GM23248 (cell line): ENCODE measurements around the gene FRS2. TPM values are rescaled to one million over a fixed set of nuclear protein-coding genes. Genes with fewer than 3 reads are reported as not detected.

Source experiments
- DNase-seq: peaks from one replicate; pipeline ENCODE4 v3.0.0-alpha.2; 2015
- H2AFZ ChIP-seq: fragments of 200-600 bp; sonication (generic); 2 replicates; pipeline ENCODE4 v1.6.1; 2016; ENCODE audit warnings: antibody characterized with exemption
- H3F3A ChIP-seq: fragments of 200-600 bp; sonication (generic); 2 replicates; pipeline ENCODE4 v1.6.1; 2016; ENCODE audit warnings: mild to moderate bottlenecking, antibody characterized with exemption, mixed run types; ENCODE audit not compliant: insufficient read depth
- H3K27ac ChIP-seq: fragments of 200-600 bp; sonication (generic); 2 replicates; pipeline ENCODE4 v1.5.1; 2016; ENCODE audit warnings: mild to moderate bottlenecking
- H3K27me3 ChIP-seq: fragments of 200-600 bp; sonication (generic); replicated peaks from 2 replicates; pipeline ENCODE4 v1.6.1; 2016; ENCODE audit warnings: mild to moderate bottlenecking; ENCODE audit not compliant: insufficient read depth
- H3K36me3 ChIP-seq: fragments of 200-600 bp; sonication (generic); 2 replicates; pipeline ENCODE4 v1.6.1; 2016; ENCODE audit warnings: low read depth, mild to moderate bottlenecking
- H3K4me1 ChIP-seq: fragments of 200-600 bp; sonication (generic); 2 replicates; pipeline ENCODE4 v1.6.1; 2016; ENCODE audit warnings: mild to moderate bottlenecking; ENCODE audit not compliant: insufficient read depth
- H3K4me2 ChIP-seq: fragments of 200-600 bp; sonication (generic); one replicate; pipeline ENCODE4 v1.6.1; 2016; ENCODE audit warnings: mild to moderate bottlenecking; ENCODE audit not compliant: unreplicated experiment
- H3K4me3 ChIP-seq: fragments of 200-600 bp; sonication (generic); 2 replicates; pipeline ENCODE4 v1.5.1; 2016; ENCODE audit warnings: mild to moderate bottlenecking
- H3K79me2 ChIP-seq: fragments of 200-600 bp; sonication (generic); 2 replicates; pipeline ENCODE4 v1.6.1; 2016; ENCODE audit warnings: mild to moderate bottlenecking; ENCODE audit not compliant: insufficient read depth
- H3K9ac ChIP-seq: fragments of 200-600 bp; sonication (generic); 2 replicates; pipeline ENCODE4 v1.6.1; 2016; ENCODE audit warnings: mild to moderate bottlenecking
- H3K9me2 ChIP-seq: fragments of 200-600 bp; sonication (generic); 2 replicates; pipeline ENCODE4 v1.6.1; 2016; ENCODE audit warnings: mixed run types, mild to moderate bottlenecking, moderate library complexity; ENCODE audit not compliant: insufficient read depth
- H3K9me3 ChIP-seq: fragments of 200-600 bp; sonication (generic); one replicate; pipeline ENCODE4 v1.6.1; 2017; ENCODE audit warnings: low read depth
- H4K20me1 ChIP-seq: fragments of 200-600 bp; sonication (generic); 2 replicates; pipeline ENCODE4 v1.6.0; 2016; ENCODE audit not compliant: insufficient read depth
- EZH2 ChIP-seq: fragments of 200-600 bp; sonication (generic); IDR thresholded peaks from 2 replicates; pipeline ENCODE4 v1.6.1; 2018; ENCODE audit warnings: antibody characterized with exemption, mild to moderate bottlenecking; ENCODE audit not compliant: insufficient read depth, poor library complexity, severe bottlenecking
- EZH2phosphoT487 ChIP-seq: fragments of 200-600 bp; sonication (generic); IDR thresholded peaks from 2 replicates; pipeline ENCODE4 v1.6.1; 2018; ENCODE audit warnings: antibody characterized with exemption, moderate library complexity, mild to moderate bottlenecking, low read depth; ENCODE audit not compliant: insufficient read depth
- WGBS, 2 experiments: methylation state at CpG; one replicate each; pipeline ENCODE4 v1.1.6; 2015 to 2017; ENCODE audit warnings: low lambda C conversion rate in 2 of 2, low coverage in 1 of 2; ENCODE audit errors: missing lambda C conversion rate in 2 of 2; 5-methylcytosine and 5-hydroxymethylcytosine counted together
- in situ Hi-C: fragments of 300-500 bp; cut with MboI; formaldehyde crosslinking; loops from 2 replicates; pipeline ENCODE4 v1.15.0; 2020
- polyA plus RNA-seq: library from polyadenylated mRNA; unstranded; fragments of >200 nt; fragmentation: Nextera tagmentation; extraction: Ambion mirVana; gene quantifications from 2 replicates; pipeline ENCODE4 v1.2.1, GENCODE V29; 2016
- total RNA-seq: library from RNA; depleted of rRNA; stranded (reverse); fragments of >200 nt; shearing (Covaris generic); gene quantifications from 2 replicates; pipeline ENCODE4 v1.2.3, GENCODE V29; 2014

Gene FRS2
- total and polyA plus RNA-seq, 2 experiments from 2014 or later = 25.5 to 41.2 TPM

GRCh38 chr12:69511469-69512267 lies 41.5 kb downstream of the FRS2 start:
- Histone ChIP-seq H3K4me1 (peaks cover 58% of the 10 kb centered on the region), H3K4me3 (no peak overlapping the region), H3K4me2 (no peak overlapping the region), H3K9me3 (no peaks in the 10 kb centered on the region), H3K9me2 (no peaks in the 10 kb centered on the region), H4K20me1 (0 out of 2 replicates have a peak, but pooled peaks cover 19% of the 10 kb centered on the region), H3K27ac (no peak overlapping the region), H3F3A (peaks cover 7% of the 10 kb centered on the region; the same call in 1 of the 2 replicates), H3K79me2 (peaks cover 99% of the 10 kb centered on the region), H3K36me3 (no peaks in the 10 kb centered on the region), H3K27me3 (no peaks in the 10 kb centered on the region), H2AFZ (no peak overlapping the region), H3K9ac (no peak overlapping the region)
- in situ Hi-C loops = no loop called here
- peak; percentile 38 for DNase-seq
- WGBS, 2 experiments = 67% methylated on average over 6 of the region's 6 CpGs
- TF ChIP-seq EZH2 (no peak), EZH2phosphoT487 (no peak)

- peaks cover 57% of the 10 kb centered on the region for H3K4me1 ChIP-seq
- WGBS, 2 experiments = 53 to 54% methylated on average over 2 of the region's 2 CpGs
Observed at GRCh38 chr12:69512820-69513219, 42.6 kb downstream of the FRS2 start.

GRCh38 chr12:69513297-69513696 lies 43.1 kb downstream of the FRS2 start:
- no peaks in the 10 kb centered on the region for H3K9me2 ChIP-seq
- 0 out of 2 replicates have a peak, but pooled peaks cover 19% of the 10 kb centered on the region for H4K20me1 ChIP-seq
- H3K4me2 ChIP-seq = no peak overlapping the region
- no peaks in the 10 kb centered on the region for H3K36me3 ChIP-seq
- TF ChIP-seq EZH2 = no peak
- TF ChIP-seq EZH2phosphoT487 = no peak
- no peak overlapping the region for H2AFZ ChIP-seq
- no peak overlapping the region for H3K4me3 ChIP-seq
- in situ Hi-C loops = no loop called here
- H3K4me1 ChIP-seq = peaks cover 53% of the 10 kb centered on the region
- peaks cover 99% of the 10 kb centered on the region for H3K79me2 ChIP-seq
- no peak overlapping the region for H3K9ac ChIP-seq
- 93 to 96% methylated on average over 1 of the region's 1 CpG for WGBS, 2 experiments
- H3K27me3 ChIP-seq = no peaks in the 10 kb centered on the region
- DNase-seq = peak; percentile 19
- H3F3A ChIP-seq = peaks cover 7% of the 10 kb centered on the region; the same call in 1 of the 2 replicates
- no peak overlapping the region for H3K27ac ChIP-seq
- H3K9me3 ChIP-seq = no peaks in the 10 kb centered on the region

More at GRCh38 chr12:69512820-69513219, 42.6 kb downstream of the FRS2 start:
- H3K36me3 ChIP-seq = no peaks in the 10 kb centered on the region
- DNase-seq = peak; percentile 41
- H3K9me2 ChIP-seq = no peaks in the 10 kb centered on the region
- TF ChIP-seq EZH2phosphoT487 (no peak), EZH2 (no peak)
- H3K27me3 ChIP-seq = no peaks in the 10 kb centered on the region
- H3K9ac ChIP-seq = no peak overlapping the region
- H3K9me3 ChIP-seq = no peaks in the 10 kb centered on the region
- no peak overlapping the region for H3K4me3 ChIP-seq
- peaks cover 7% of the 10 kb centered on the region; the same call in 1 of the 2 replicates for H3F3A ChIP-seq
- 0 out of 2 replicates have a peak, but pooled peaks cover 19% of the 10 kb centered on the region for H4K20me1 ChIP-seq
- peaks cover 99% of the 10 kb centered on the region for H3K79me2 ChIP-seq
- H2AFZ ChIP-seq = no peak overlapping the region
- no peak overlapping the region for H3K27ac ChIP-seq
- in situ Hi-C loops = no loop called here
- H3K4me2 ChIP-seq = no peak overlapping the region

- in situ Hi-C loops = no loop called here
- Histone ChIP-seq H3K36me3 (no peaks in the 10 kb centered on the region), H2AFZ (no peak overlapping the region), H3K9me3 (no peaks in the 10 kb centered on the region), H3K4me3 (no peak overlapping the region), H3K9ac (no peak overlapping the region), H3K27ac (no peak overlapping the region), H3K79me2 (peaks cover 99% of the 10 kb centered on the region), H4K20me1 (peaks cover 19% of the 10 kb centered on the region; the same call in 1 of the 2 replicates), H3K27me3 (no peaks in the 10 kb centered on the region), H3K4me1 (peaks cover 45% of the 10 kb centered on the region), H3K9me2 (no peaks in the 10 kb centered on the region), H3K4me2 (no peak overlapping the region), H3F3A (peaks cover 7% of the 10 kb centered on the region; the same call in 1 of the 2 replicates)
- TF ChIP-seq EZH2 = no peak
- TF ChIP-seq EZH2phosphoT487 = no peak
- DNase-seq = no peak
- 88 to 97% methylated on average over 2 of the region's 2 CpGs for WGBS, 2 experiments
Observed at GRCh38 chr12:69514111-69514510, 43.9 kb downstream of the FRS2 start.
